SK-N-SH treated with all-trans-retinoic acid at 6 μM for 48 hours (cell line): ENCODE results near the gene MCM9.

Experiments
- ATAC-seq: fragments of 200-7000 bp; cut with Tn5 transposase; 3 replicates; pipeline ENCODE4 v1.9.1; 2020; ENCODE audit warnings: mild to moderate bottlenecking, moderate library complexity
- ARNTL ChIP-seq: fragments of 450-650 bp; formaldehyde crosslinking; IDR thresholded peaks from 2 replicates; pipeline ENCODE4 v1.5.0; 2020; ENCODE audit warnings: low read depth, mild to moderate bottlenecking, moderate library complexity, borderline replicate concordance
- BACH2 ChIP-seq: fragments of 250-450 bp; sonication (Bioruptor Pico); IDR thresholded peaks from 2 replicates; pipeline ENCODE4 v1.9.0; 2021; ENCODE audit warnings: mild to moderate bottlenecking, borderline replicate concordance
- CREB5 ChIP-seq: fragments of 250-450 bp; sonication (Bioruptor Pico); IDR thresholded peaks from 2 replicates; pipeline ENCODE4 v1.5.1; 2020; ENCODE audit warnings: low read depth, mild to moderate bottlenecking, moderate library complexity
- CSDC2 ChIP-seq: fragments of 250-450 bp; sonication (Bioruptor Pico); IDR thresholded peaks from 2 replicates; pipeline ENCODE4 v1.5.0; 2020; ENCODE audit warnings: mild to moderate bottlenecking, moderate library complexity
- GLIS3 ChIP-seq: fragments of 250-450 bp; sonication (Bioruptor Pico); IDR thresholded peaks from 2 replicates; pipeline ENCODE4 v1.5.0; 2020; ENCODE audit warnings: mild to moderate bottlenecking, moderate library complexity
- ISL1 ChIP-seq: fragments of 250-450 bp; sonication (Bioruptor Pico); IDR thresholded peaks from 2 replicates; pipeline ENCODE4 v2.1.2; 2022; ENCODE audit warnings: mild to moderate bottlenecking, moderate library complexity
- PATZ1 ChIP-seq: fragments of 250-450 bp; sonication (Bioruptor Pico); IDR thresholded peaks from 2 replicates; pipeline ENCODE4 v1.8.0; 2020; ENCODE audit warnings: mild to moderate bottlenecking, moderate library complexity, borderline replicate concordance
- PPARA ChIP-seq: fragments of 250-450 bp; sonication (Bioruptor Pico); IDR thresholded peaks from 2 replicates; pipeline ENCODE4 v1.5.0; 2020; ENCODE audit warnings: mild to moderate bottlenecking, borderline replicate concordance
- RARB ChIP-seq: fragments of 250-450 bp; sonication (Bioruptor Pico); IDR thresholded peaks from 2 replicates; pipeline ENCODE4 v1.8.0; 2021; ENCODE audit warnings: mild to moderate bottlenecking, moderate library complexity
- SNAI2 ChIP-seq: fragments of 250-450 bp; sonication (Bioruptor Pico); IDR thresholded peaks from 2 replicates; pipeline ENCODE4 v1.5.0; 2020; ENCODE audit warnings: mild to moderate bottlenecking, moderate library complexity
- TCF4 ChIP-seq: fragments of 250-450 bp; sonication (Bioruptor Pico); IDR thresholded peaks from 2 replicates; pipeline ENCODE4 v1.8.0; 2021; ENCODE audit warnings: mild to moderate bottlenecking, moderate library complexity, borderline replicate concordance
- TOX ChIP-seq: fragments of 250-450 bp; sonication (Bioruptor Pico); IDR thresholded peaks from 2 replicates; pipeline ENCODE4 v1.8.0; 2021; ENCODE audit warnings: mild to moderate bottlenecking, moderate library complexity, borderline replicate concordance
- ZC3H10 ChIP-seq: fragments of 250-450 bp; sonication (Bioruptor Pico); IDR thresholded peaks from 2 replicates; pipeline ENCODE4 v1.5.1; 2021; ENCODE audit warnings: mild to moderate bottlenecking, moderate library complexity
- ZFP3 ChIP-seq: fragments of 250-450 bp; sonication (Bioruptor Pico); IDR thresholded peaks from 2 replicates; pipeline ENCODE4 v1.5.0; 2020; ENCODE audit warnings: mild to moderate bottlenecking, moderate library complexity
- ZFP30 ChIP-seq: fragments of 450-650 bp; formaldehyde crosslinking; IDR thresholded peaks from 2 replicates; pipeline ENCODE4 v1.5.0; 2022; ENCODE audit warnings: mild to moderate bottlenecking, moderate library complexity
- ZNF565 ChIP-seq: fragments of 450-650 bp; formaldehyde crosslinking; conservative IDR thresholded peaks from 2 replicates; pipeline ENCODE4 v1.5.0; 2020; ENCODE audit warnings: low read depth, mild to moderate bottlenecking, moderate library complexity
- ZNF70 ChIP-seq: fragments of 450-650 bp; formaldehyde crosslinking; IDR thresholded peaks from 2 replicates; pipeline ENCODE4 v1.5.0; 2020; ENCODE audit warnings: mild to moderate bottlenecking, moderate library complexity
- ZNF8 ChIP-seq: fragments of 450-650 bp; formaldehyde crosslinking; IDR thresholded peaks from 2 replicates; pipeline ENCODE4 v1.5.0; 2020; ENCODE audit warnings: mild to moderate bottlenecking, moderate library complexity
- TF ChIP-seq, protein P1 (sequence below): fragments of 250-450 bp; sonication (Bioruptor Pico); IDR thresholded peaks from 2 replicates; pipeline ENCODE4 v1.8.0; 2021; ENCODE audit warnings: low read depth, mild to moderate bottlenecking, moderate library complexity, borderline replicate concordance
- TF ChIP-seq, protein P2 (sequence below): fragments of 250-450 bp; sonication (Bioruptor Pico); IDR thresholded peaks from 2 replicates; pipeline ENCODE4 v1.5.1; 2021; ENCODE audit warnings: mild to moderate bottlenecking, moderate library complexity

The MCM9 gene

GRCh38 chr6:118789954-118790353 lies 145.0 kb downstream of the MCM9 start:
- TF ChIP-seq ISL1 (CRISPR knock-in tag) (no peak), ZFP30 (no peak), ZFP3 (CRISPR knock-in tag) (no peak), CSDC2 (CRISPR knock-in tag) (no peak), ZNF70 (CRISPR knock-in tag) (no peak), CREB5 (CRISPR knock-in tag) (no peak), TCF4 (no peak), PPARA (no peak), ARNTL (no peak), RARB (CRISPR knock-in tag) (no peak), PATZ1 (CRISPR knock-in tag) (no peak), BACH2 (CRISPR knock-in tag) (no peak), ZC3H10 (CRISPR knock-in tag) (no peak), SNAI2 (no peak), ZNF565 (CRISPR knock-in tag) (no peak)
- TF ChIP-seq, protein P1, sequence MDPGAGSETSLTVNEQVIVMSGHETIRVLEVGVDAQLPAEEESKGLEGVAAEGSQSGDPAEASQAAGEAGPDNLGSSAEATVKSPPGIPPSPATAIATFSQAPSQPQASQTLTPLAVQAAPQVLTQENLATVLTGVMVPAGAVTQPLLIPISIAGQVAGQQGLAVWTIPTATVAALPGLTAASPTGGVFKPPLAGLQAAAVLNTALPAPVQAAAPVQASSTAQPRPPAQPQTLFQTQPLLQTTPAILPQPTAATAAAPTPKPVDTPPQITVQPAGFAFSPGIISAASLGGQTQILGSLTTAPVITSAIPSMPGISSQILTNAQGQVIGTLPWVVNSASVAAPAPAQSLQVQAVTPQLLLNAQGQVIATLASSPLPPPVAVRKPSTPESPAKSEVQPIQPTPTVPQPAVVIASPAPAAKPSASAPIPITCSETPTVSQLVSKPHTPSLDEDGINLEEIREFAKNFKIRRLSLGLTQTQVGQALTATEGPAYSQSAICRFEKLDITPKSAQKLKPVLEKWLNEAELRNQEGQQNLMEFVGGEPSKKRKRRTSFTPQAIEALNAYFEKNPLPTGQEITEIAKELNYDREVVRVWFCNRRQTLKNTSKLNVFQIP (CRISPR knock-in tag), result no peak
- TF ChIP-seq, protein P2, sequence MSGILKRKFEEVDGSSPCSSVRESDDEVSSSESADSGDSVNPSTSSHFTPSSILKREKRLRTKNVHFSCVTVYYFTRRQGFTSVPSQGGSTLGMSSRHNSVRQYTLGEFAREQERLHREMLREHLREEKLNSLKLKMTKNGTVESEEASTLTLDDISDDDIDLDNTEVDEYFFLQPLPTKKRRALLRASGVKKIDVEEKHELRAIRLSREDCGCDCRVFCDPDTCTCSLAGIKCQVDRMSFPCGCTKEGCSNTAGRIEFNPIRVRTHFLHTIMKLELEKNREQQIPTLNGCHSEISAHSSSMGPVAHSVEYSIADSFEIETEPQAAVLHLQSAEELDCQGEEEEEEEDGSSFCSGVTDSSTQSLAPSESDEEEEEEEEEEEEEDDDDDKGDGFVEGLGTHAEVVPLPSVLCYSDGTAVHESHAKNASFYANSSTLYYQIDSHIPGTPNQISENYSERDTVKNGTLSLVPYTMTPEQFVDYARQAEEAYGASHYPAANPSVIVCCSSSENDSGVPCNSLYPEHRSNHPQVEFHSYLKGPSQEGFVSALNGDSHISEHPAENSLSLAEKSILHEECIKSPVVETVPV (CRISPR knock-in tag), result no peak
- no peak for ATAC-seq

GRCh38 chr6:118789419-118789818 lies 145.5 kb downstream of the MCM9 start:
- no peak for TF ChIP-seq PATZ1 (CRISPR knock-in tag)
- TF ChIP-seq PPARA, result no peak
- TF ChIP-seq RARB (CRISPR knock-in tag), result no peak
- TF ChIP-seq ZNF565 (CRISPR knock-in tag), result no peak
- TF ChIP-seq ZNF8 (CRISPR knock-in tag), result no peak
- TF ChIP-seq CSDC2 (CRISPR knock-in tag), result no peak
- no peak for TF ChIP-seq GLIS3 (CRISPR knock-in tag)
- TF ChIP-seq, protein P2 (CRISPR knock-in tag), result no peak
- TF ChIP-seq ISL1 (CRISPR knock-in tag), result no peak
- ATAC-seq, result no peak

GRCh38 chr6:118788702-118789101 lies 146.3 kb downstream of the MCM9 start:
- ATAC-seq, result no peak
- TF ChIP-seq TCF4, result no peak
- no peak for TF ChIP-seq TOX (CRISPR knock-in tag)
